ENCODE results near the gene PPIG. TPM values are rescaled to one million over a fixed set of nuclear protein-coding genes. Genes with fewer than 3 reads are reported as not detected.

Gene PPIG
- polyA plus RNA-seq, 1 of the 3 experiments (the other 2 are of a cell fraction) = 8.3 TPM

DNA sequence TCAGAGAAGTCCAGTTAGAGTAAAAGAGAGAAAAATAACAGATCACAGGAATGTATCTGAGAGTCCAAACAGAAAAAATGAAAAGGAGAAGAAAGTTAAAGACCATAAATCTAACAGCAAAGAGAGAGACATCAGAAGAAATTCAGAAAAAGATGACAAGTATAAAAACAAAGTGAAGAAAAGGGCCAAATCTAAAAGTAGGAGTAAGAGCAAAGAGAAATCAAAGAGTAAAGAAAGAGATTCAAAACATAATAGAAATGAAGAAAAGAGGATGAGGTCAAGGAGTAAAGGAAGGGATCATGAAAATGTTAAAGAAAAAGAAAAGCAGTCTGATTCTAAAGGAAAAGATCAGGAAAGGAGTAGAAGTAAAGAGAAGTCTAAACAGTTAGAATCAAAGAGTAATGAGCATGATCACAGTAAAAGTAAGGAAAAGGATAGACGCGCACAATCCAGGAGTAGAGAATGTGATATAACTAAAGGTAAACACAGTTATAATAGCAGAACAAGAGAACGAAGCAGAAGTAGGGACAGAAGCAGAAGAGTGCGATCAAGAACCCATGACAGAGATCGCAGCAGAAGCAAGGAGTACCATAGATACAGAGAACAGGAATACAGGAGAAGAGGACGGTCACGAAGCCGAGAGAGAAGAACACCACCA is 52.4 kb downstream of the PPIG start (continued):
- no peak for TF ChIP-seq TEAD4 (IDR thresholded peaks at IDR 0.05; ENCODE audit: borderline replicate concordance, insufficient read depth)
- TF ChIP-seq RFX5 (IDR thresholded peaks at IDR 0.05; ENCODE audit: low read length) = no peak
- no peak for TF ChIP-seq MEF2A (IDR thresholded peaks at IDR 0.05; ENCODE audit: borderline replicate concordance, low read depth)
- TF ChIP-seq NFIC (IDR thresholded peaks at IDR 0.05; ENCODE audit: borderline replicate concordance) = no peak
- no peak for TF ChIP-seq TCF12 (IDR thresholded peaks at IDR 0.05)
- no peak for TF ChIP-seq FOSL2 (IDR thresholded peaks at IDR 0.05; ENCODE audit: borderline replicate concordance, low read depth)

DNA sequence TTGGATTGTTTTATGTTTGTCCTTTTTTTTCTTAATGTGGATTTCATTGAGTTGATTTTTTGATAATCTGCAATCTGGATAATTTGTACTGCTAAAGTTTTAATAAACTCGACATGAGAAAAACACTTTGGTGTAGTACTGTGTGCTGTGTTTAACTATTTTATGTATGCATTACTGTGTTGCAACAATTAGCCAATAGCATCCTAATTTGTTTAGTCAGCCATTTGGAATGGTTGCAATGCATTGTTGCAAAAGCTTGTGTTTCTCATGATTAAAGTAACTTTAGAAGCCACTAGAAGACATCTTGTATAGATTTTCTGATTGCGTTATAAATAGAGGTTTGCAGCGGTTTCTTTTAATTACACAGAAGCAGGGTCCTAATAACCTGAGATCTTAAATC is 53.5 kb downstream of the PPIG start:
- DNase-seq = no peak
- WGBS (ENCODE audit: low lambda C conversion rate) = 84% methylated on average over 3 of the region's 3 CpGs
- H3F3A ChIP-seq (replicated peaks; ENCODE audit: insufficient read depth) = no peaks in the 10 kb centered on the region
- no peaks in the 10 kb centered on the region for H3K79me2 ChIP-seq (ENCODE audit: insufficient read depth)
- no peaks in the 10 kb centered on the region for H3K9me2 ChIP-seq
- peaks cover 67 to 69% of the 10 kb centered on the region in 2 experiments for H3K36me3 ChIP-seq (replicated peaks in 1 of 2; ENCODE audit: control insufficient read depth in 1 of 2, insufficient read depth in 2 of 2, low read length in 1 of 2)
- ChIA-PET POLR2A (no interaction called here), CTCF (interaction anchor here (0.7 kb wide), 1 partner anchor 99 kb away, joined by 3 read pairs; no protein-coding TSS in a partner anchor)
- no peak for TF ChIP-seq RXRA (IDR thresholded peaks at IDR 0.05; ENCODE audit: borderline replicate concordance, low read depth)
- TF ChIP-seq, protein P1, sequence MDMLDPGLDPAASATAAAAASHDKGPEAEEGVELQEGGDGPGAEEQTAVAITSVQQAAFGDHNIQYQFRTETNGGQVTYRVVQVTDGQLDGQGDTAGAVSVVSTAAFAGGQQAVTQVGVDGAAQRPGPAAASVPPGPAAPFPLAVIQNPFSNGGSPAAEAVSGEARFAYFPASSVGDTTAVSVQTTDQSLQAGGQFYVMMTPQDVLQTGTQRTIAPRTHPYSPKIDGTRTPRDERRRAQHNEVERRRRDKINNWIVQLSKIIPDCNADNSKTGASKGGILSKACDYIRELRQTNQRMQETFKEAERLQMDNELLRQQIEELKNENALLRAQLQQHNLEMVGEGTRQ (IDR thresholded peaks at IDR 0.05; ENCODE audit: borderline replicate concordance, low read depth, low read length) = no peak
- TF ChIP-seq RFX5 (IDR thresholded peaks at IDR 0.05; ENCODE audit: low read length) = no peak
- TF ChIP-seq, protein P2, sequence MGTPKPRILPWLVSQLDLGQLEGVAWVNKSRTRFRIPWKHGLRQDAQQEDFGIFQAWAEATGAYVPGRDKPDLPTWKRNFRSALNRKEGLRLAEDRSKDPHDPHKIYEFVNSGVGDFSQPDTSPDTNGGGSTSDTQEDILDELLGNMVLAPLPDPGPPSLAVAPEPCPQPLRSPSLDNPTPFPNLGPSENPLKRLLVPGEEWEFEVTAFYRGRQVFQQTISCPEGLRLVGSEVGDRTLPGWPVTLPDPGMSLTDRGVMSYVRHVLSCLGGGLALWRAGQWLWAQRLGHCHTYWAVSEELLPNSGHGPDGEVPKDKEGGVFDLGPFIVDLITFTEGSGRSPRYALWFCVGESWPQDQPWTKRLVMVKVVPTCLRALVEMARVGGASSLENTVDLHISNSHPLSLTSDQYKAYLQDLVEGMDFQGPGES (IDR thresholded peaks at IDR 0.05; ENCODE audit: low read depth, low read length) = no peak
- no peak for TF ChIP-seq POLR2AphosphoS5 (IDR thresholded peaks at IDR 0.05; ENCODE audit: low read depth, low read length)
- TF ChIP-seq, protein P3, sequence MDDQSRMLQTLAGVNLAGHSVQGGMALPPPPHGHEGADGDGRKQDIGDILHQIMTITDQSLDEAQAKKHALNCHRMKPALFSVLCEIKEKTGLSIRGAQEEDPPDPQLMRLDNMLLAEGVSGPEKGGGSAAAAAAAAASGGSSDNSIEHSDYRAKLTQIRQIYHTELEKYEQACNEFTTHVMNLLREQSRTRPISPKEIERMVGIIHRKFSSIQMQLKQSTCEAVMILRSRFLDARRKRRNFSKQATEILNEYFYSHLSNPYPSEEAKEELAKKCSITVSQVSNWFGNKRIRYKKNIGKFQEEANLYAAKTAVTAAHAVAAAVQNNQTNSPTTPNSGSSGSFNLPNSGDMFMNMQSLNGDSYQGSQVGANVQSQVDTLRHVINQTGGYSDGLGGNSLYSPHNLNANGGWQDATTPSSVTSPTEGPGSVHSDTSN (IDR thresholded peaks at IDR 0.05) = no peak
- TF ChIP-seq TCF12 (IDR thresholded peaks at IDR 0.05) = no peak
- TF ChIP-seq NRF1 (IDR thresholded peaks at IDR 0.05; ENCODE audit: low read depth, low read length) = no peak
- TF ChIP-seq, protein P4, sequence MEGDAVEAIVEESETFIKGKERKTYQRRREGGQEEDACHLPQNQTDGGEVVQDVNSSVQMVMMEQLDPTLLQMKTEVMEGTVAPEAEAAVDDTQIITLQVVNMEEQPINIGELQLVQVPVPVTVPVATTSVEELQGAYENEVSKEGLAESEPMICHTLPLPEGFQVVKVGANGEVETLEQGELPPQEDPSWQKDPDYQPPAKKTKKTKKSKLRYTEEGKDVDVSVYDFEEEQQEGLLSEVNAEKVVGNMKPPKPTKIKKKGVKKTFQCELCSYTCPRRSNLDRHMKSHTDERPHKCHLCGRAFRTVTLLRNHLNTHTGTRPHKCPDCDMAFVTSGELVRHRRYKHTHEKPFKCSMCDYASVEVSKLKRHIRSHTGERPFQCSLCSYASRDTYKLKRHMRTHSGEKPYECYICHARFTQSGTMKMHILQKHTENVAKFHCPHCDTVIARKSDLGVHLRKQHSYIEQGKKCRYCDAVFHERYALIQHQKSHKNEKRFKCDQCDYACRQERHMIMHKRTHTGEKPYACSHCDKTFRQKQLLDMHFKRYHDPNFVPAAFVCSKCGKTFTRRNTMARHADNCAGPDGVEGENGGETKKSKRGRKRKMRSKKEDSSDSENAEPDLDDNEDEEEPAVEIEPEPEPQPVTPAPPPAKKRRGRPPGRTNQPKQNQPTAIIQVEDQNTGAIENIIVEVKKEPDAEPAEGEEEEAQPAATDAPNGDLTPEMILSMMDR (IDR thresholded peaks at IDR 0.05) = no peak
- H3K4me3 ChIP-seq (ENCODE audit: low read depth in 2 of 2, low read length in 1 of 2) = no peak overlapping the region
- H3K4me2 ChIP-seq = no peak overlapping the region
- no peak overlapping the region for H3K9ac ChIP-seq
- H2AFZ ChIP-seq (ENCODE audit: low read depth) = no peak overlapping the region
- no peaks in the 10 kb centered on the region for H3K9me3 ChIP-seq
- H3K27ac ChIP-seq (ENCODE audit: low read depth in 2 of 2, low read length in 1 of 2) = no peak overlapping the region
- H3K4me1 ChIP-seq (ENCODE audit: control insufficient read depth in 1 of 2, insufficient read depth in 2 of 2, low read depth in 1 of 2, low read length in 1 of 2) = no peaks in the 10 kb centered on the region; a peak in 1 of 4 replicates
- H4K20me1 ChIP-seq (ENCODE audit: insufficient read depth) = no peaks in the 10 kb centered on the region
- no peaks in the 10 kb centered on the region for H3K27me3 ChIP-seq (ENCODE audit: insufficient read depth)
